ENCODE measurements around the gene ZNF17. TPM values are rescaled to one million over a fixed set of nuclear protein-coding genes. Genes with fewer than 3 reads are reported as not detected.

Gene ZNF17
- total RNA-seq, 2 experiments from 2014 or later = 14.9 to 31.4 TPM

DNA sequence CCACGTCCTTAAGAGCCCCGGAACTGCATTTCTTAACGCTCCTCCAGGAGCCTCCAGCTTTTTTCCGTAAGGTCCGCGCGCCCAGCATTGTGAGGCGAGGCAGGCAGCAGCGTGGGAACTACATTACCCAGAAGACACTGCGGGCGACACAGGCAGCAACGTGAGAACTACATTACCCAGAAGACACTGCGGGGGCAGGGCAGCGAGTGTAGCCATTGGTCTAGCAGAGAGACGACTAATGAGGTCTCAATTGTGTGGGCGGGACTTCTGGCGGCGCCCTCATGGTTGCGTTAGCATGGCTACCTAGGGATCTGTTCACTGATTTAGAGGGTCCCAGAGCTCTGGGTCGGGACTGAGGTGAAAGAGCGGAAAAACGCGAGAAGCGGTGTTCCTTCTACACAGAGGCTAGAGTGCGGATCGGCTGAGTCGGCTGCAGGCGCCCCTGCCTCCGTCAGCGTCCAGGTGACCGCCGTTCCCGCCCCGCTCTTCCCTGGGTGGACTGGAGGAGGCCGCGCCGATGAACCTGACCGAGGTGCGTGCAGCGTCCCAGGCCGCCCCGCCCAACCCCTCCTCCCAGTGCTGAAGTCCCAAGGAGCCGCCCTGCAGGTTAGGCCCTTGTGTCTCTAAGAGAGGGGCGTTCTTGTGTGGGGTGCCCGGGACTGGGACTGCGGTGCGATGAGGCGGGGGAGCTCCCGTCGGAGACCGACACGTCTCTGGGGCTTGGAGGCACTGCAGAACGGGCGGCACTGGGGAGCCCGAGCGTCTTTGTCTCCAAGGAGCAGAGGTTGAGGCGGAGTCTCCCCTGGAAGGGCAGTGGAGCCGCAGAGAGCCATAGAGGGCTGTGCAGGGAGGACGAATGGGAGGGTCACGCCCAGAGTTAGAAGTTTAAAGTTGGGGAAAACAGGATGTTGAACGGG, 24.4 kb downstream of the ZNF17 start, which contains the start of gene ZNF749:
ZNF749 (plus strand) TSS at position 264 of the 917 bp plus-strand sequence; CDS start at position 518, 254 bp downstream.
- ChIA-PET CTCF (ENCODE audit: unreplicated experiment) (interaction anchor here (0.6 kb wide), 1 partner anchor 51 kb away, joined by 3 read pairs; no protein-coding TSS in a partner anchor), POLR2A (no interaction called here)
- intact Hi-C loops (cut with micrococcal nuclease; ENCODE audit: unreplicated experiment) = no loop called here
- Histone ChIP-seq H2AFZ (ENCODE audit: low read length) (peak within 1 kb of the TSS; percentile 97), H4K20me1 (ENCODE audit: insufficient read depth, low read length) (0 out of 2 replicates have a peak, but pooled peaks cover 6% of the 10 kb centered on the region), H3K27ac (ENCODE audit: low read depth, low read length, poor library complexity, severe bottlenecking) (no peak within 1 kb of the TSS), H3K9me2 (ENCODE audit: insufficient read depth, low read length) (no peaks in the 10 kb centered on the region), H3K79me2 (ENCODE audit: insufficient read depth, low read depth, low read length) (peaks cover 31% of the 10 kb centered on the region), H3K4me1 (ENCODE audit: insufficient read depth, low read length, poor library complexity, severe bottlenecking) (peaks cover 16% of the 10 kb centered on the region), H3K4me3 (ENCODE audit: low read depth, low read length, poor library complexity, severe bottlenecking) (peak within 1 kb of the TSS; percentile 88), H3K4me2 (ENCODE audit: low read length) (peak within 1 kb of the TSS; percentile 79), H3K36me3 (ENCODE audit: insufficient read depth, low read length) (peaks cover 26% of the 10 kb centered on the region; the same call in 1 of the 2 replicates), H3K9me3 (ENCODE audit: low read length) (no peaks in the 10 kb centered on the region)
- BruUV-seq (replicated peaks) = no TSS peak
- DNase-seq (ENCODE audit: low spot score) = peak; percentile 98
- TF ChIP-seq, protein P1, sequence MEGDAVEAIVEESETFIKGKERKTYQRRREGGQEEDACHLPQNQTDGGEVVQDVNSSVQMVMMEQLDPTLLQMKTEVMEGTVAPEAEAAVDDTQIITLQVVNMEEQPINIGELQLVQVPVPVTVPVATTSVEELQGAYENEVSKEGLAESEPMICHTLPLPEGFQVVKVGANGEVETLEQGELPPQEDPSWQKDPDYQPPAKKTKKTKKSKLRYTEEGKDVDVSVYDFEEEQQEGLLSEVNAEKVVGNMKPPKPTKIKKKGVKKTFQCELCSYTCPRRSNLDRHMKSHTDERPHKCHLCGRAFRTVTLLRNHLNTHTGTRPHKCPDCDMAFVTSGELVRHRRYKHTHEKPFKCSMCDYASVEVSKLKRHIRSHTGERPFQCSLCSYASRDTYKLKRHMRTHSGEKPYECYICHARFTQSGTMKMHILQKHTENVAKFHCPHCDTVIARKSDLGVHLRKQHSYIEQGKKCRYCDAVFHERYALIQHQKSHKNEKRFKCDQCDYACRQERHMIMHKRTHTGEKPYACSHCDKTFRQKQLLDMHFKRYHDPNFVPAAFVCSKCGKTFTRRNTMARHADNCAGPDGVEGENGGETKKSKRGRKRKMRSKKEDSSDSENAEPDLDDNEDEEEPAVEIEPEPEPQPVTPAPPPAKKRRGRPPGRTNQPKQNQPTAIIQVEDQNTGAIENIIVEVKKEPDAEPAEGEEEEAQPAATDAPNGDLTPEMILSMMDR (conservative IDR thresholded peaks at IDR 0.05; ENCODE audit: low read length) = no peak
- TF ChIP-seq EZH2phosphoT487 (IDR thresholded peaks at IDR 0.05; ENCODE audit: borderline replicate concordance, low read depth, low read length) = no peak

DNA sequence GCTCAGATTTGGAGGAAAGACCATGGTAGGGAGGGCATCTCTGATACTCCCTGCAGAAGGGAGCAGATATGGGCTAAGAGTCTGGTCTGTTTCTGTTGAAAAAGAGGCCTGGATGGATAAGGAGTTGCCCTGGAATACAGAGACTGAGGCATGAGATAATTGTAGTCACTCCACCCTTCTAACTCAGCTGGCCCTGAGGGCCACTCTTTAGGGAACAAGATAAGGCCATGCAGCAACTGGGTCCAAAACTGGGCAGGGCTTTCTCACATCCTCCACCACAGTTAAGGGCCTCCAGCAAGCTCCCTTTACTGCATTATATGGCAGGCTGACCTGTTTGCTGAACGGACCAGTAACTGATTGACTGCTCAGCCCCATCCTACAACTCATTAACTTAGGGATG, 25.5 kb downstream of the ZNF17 start:
- Histone ChIP-seq H2AFZ (ENCODE audit: low read length) (no peak overlapping the region), H3K9me2 (ENCODE audit: insufficient read depth, low read length) (no peaks in the 10 kb centered on the region), H3K9me3 (ENCODE audit: low read length) (no peaks in the 10 kb centered on the region), H3K27ac (ENCODE audit: low read depth, low read length, poor library complexity, severe bottlenecking) (no peak overlapping the region), H3K4me2 (ENCODE audit: low read length) (peak overlapping the region; percentile 72), H3K4me3 (ENCODE audit: low read depth, low read length, poor library complexity, severe bottlenecking) (peak overlapping the region; percentile 88), H3K36me3 (ENCODE audit: insufficient read depth, low read length) (peaks cover 26% of the 10 kb centered on the region; the same call in 1 of the 2 replicates), H4K20me1 (ENCODE audit: insufficient read depth, low read length) (0 out of 2 replicates have a peak, but pooled peaks cover 6% of the 10 kb centered on the region), H3K79me2 (ENCODE audit: insufficient read depth, low read depth, low read length) (peaks cover 31% of the 10 kb centered on the region), H3K4me1 (ENCODE audit: insufficient read depth, low read length, poor library complexity, severe bottlenecking) (peaks cover 16% of the 10 kb centered on the region)
- TF ChIP-seq, protein P1 (conservative IDR thresholded peaks at IDR 0.05; ENCODE audit: low read length) = no peak
- TF ChIP-seq EZH2phosphoT487 (IDR thresholded peaks at IDR 0.05; ENCODE audit: borderline replicate concordance, low read depth, low read length) = no peak
- intact Hi-C loops (cut with micrococcal nuclease; ENCODE audit: unreplicated experiment) = no loop called here
- TSS peak; percentile 55 for BruUV-seq (replicated peaks)
- CTCF ChIA-PET (ENCODE audit: unreplicated experiment) = no interaction called here
- POLR2A ChIA-PET = no interaction called here
- DNase-seq (ENCODE audit: low spot score) = no peak

Measured in OCI-LY7 (cell line).